HG03432 (cell line): ENCODE results near the gene S100A7A.

Source experiments
- ATAC-seq: cut with Tn5 transposase; IDR thresholded peaks from one replicate; pipeline ENCODE4 v1.9.1; 2021; ENCODE audit warnings: mild to moderate bottlenecking, moderate library complexity; ENCODE audit not compliant: unreplicated experiment

Gene S100A7A

GRCh38 chr1:153415850-153416570 is at the start of gene S100A7A:
Gene S100A7A (plus strand): TSS chr1:153416520. CDS start chr1:153418083, 1,563 bp downstream.
- ATAC-seq: no peak

- no peak for ATAC-seq
These were observed 49.2 kb upstream of the S100A7A start for GRCh38 chr1:153367090-153367489.

GRCh38 chr1:153368495-153368894 is 47.8 kb upstream of the S100A7A start:
- ATAC-seq: no peak

GRCh38 chr1:153370146-153370545 is 46.2 kb upstream of the S100A7A start:
- no peak for ATAC-seq

- no peak for ATAC-seq
These were observed 45.1 kb upstream of the S100A7A start for GRCh38 chr1:153371231-153371630.

GRCh38 chr1:153372571-153372970 is 43.7 kb upstream of the S100A7A start:
- ATAC-seq: no peak

- ATAC-seq: no peak
These were observed 42.2 kb upstream of the S100A7A start for GRCh38 chr1:153374071-153374470.

GRCh38 chr1:153375511-153375910 is 40.8 kb upstream of the S100A7A start, which contains the start of gene S100A12:
Gene S100A12 (minus strand): TSS chr1:153375621. CDS start chr1:153374592, 1,029 bp downstream.
- no peak for ATAC-seq

- no peak for ATAC-seq
These were observed 36.7 kb upstream of the S100A7A start for GRCh38 chr1:153379591-153379990.

GRCh38 chr1:153380711-153381110 is 35.6 kb upstream of the S100A7A start:
- ATAC-seq: no peak

GRCh38 chr1:153384958-153385580 is 31.3 kb upstream of the S100A7A start:
- ATAC-seq: no peak

- no peak for ATAC-seq
These were observed 29.8 kb upstream of the S100A7A start for GRCh38 chr1:153386500-153386901.

- ATAC-seq: no peak
These were observed 29.3 kb upstream of the S100A7A start for GRCh38 chr1:153387001-153387400.

- no peak for ATAC-seq
These were observed 28.5 kb upstream of the S100A7A start for GRCh38 chr1:153387785-153388184.

- ATAC-seq: no peak
These were observed 26.9 kb upstream of the S100A7A start for GRCh38 chr1:153389401-153389800.

- no peak for ATAC-seq
These were observed 26.1 kb upstream of the S100A7A start for GRCh38 chr1:153389973-153390879.

GRCh38 chr1:153390938-153391710 is 25.2 kb upstream of the S100A7A start, which contains the start of gene S100A8:
Gene S100A8 (minus strand): TSS chr1:153391073. CDS start chr1:153390535, 538 bp downstream.
- ATAC-seq: no peak

GRCh38 chr1:153392258-153392657 is 24.1 kb upstream of the S100A7A start:
- no peak for ATAC-seq

GRCh38 chr1:153392822-153393221 is 23.5 kb upstream of the S100A7A start:
- no peak for ATAC-seq

- ATAC-seq: no peak
These were observed 22.4 kb upstream of the S100A7A start for GRCh38 chr1:153393926-153394325.
